ENCODE measurements around the gene GHR. TPM values are rescaled to one million over a fixed set of nuclear protein-coding genes. Genes with fewer than 3 reads are reported as not detected.

The GHR gene
- total and polyA plus RNA-seq, 10 donors: 0.42 to 11.5 (median 5.1) TPM

DNA sequence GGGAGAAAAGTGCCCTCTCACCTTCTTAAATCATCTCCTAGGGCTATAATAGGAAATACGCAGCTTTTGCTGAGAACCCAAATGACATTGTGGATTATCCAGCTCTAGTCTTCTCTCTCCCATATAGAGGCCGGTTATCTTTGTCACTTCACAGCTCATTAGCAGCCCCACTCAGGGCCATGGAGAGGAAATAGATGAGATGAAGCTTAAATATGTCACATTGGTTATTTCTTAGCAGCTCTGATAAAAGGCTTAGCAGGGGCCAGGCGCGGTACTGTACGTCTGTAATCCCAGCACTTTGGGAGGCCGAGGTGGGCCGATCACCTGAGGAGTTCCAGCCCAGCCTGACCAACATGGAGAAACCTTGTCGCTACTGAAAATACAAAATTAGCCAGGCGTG, 90.0 kb downstream of the GHR start:
- Histone ChIP-seq H3K4me1 (no peaks in the 10 kb centered on the region), H3K9me3 (no peaks in the 10 kb centered on the region), H3K36me3 (no peaks in the 10 kb centered on the region), H3K27ac (no peak overlapping the region), H3K4me3 (no peak overlapping the region), H3K27me3 (replicated peaks in 1 of 7) (no peaks in the 10 kb centered on the region)
- intact Hi-C loops (cut with DNase I; ENCODE audit: low total_unique reads): no loop called here
- WGBS, 5 donors: 89 to 97% (median 95%) methylated on average over 9 of the region's 9 CpGs
- no peak for DNase-seq
- TF ChIP-seq POLR2A (IDR thresholded peaks at IDR 0.05) (no peak), CTCF (IDR thresholded peaks at IDR 0.05 in 8 of 11, conservative IDR thresholded peaks at IDR 0.05 in 3 of 11) (no peak), POLR2AphosphoS5 (IDR thresholded peaks at IDR 0.05) (no peak)

DNA sequence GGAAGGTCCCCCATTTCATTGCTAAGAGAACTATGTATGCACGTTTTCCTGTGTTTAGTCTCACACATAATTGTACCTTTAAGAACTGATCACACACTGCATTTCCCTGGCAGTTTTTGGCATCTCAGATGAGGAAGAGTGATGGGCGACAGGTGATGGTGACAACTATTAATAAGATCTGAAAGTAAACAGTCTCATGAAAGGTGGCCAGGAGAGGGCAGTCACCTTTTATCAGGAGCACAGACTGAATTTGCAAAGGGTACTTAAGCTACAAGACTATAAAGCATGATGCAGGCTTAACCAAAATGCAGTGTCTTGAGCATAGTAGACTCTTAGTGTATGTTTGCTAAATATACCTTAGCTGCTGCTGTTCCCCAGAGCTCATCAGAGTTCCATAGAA, 91.5 kb downstream of the GHR start:
- Histone ChIP-seq H3K4me1 (no peaks in the 10 kb centered on the region), H3K27ac (no peak overlapping the region), H3K27me3 (replicated peaks in 1 of 7) (no peaks in the 10 kb centered on the region), H3K36me3 (no peaks in the 10 kb centered on the region), H3K9me3 (no peaks in the 10 kb centered on the region), H3K4me3 (no peak overlapping the region)
- WGBS, 5 donors: 53 to 79% (median 59%) methylated on average over 2 of the region's 2 CpGs
- no peak for TF ChIP-seq CTCF (IDR thresholded peaks at IDR 0.05 in 8 of 11, conservative IDR thresholded peaks at IDR 0.05 in 3 of 11)
- no peak for TF ChIP-seq POLR2A (IDR thresholded peaks at IDR 0.05)
- TF ChIP-seq POLR2AphosphoS5 (IDR thresholded peaks at IDR 0.05): no peak
- intact Hi-C loops (cut with DNase I; ENCODE audit: low total_unique reads): no loop called here
- no peak for DNase-seq

GRCh38 chr5:42515504-42515903, 92.3 kb downstream of the GHR start:
- Histone ChIP-seq H3K27ac (no peak overlapping the region), H3K4me3 (no peak overlapping the region), H3K9me3 (no peaks in the 10 kb centered on the region), H3K27me3 (replicated peaks in 1 of 7) (no peaks in the 10 kb centered on the region), H3K36me3 (no peaks in the 10 kb centered on the region), H3K4me1 (no peaks in the 10 kb centered on the region)
- DNase-seq: no peak
- 83 to 97% (median 90%) methylated on average over 3 of the region's 3 CpGs for WGBS, 5 donors
- TF ChIP-seq POLR2AphosphoS5 (IDR thresholded peaks at IDR 0.05): no peak
- TF ChIP-seq POLR2A (IDR thresholded peaks at IDR 0.05): no peak
- no peak for TF ChIP-seq CTCF (IDR thresholded peaks at IDR 0.05 in 8 of 11, conservative IDR thresholded peaks at IDR 0.05 in 3 of 11)
- intact Hi-C loops (cut with DNase I; ENCODE audit: low total_unique reads): no loop called here

- TF ChIP-seq POLR2A (IDR thresholded peaks at IDR 0.05) (no peak), CTCF (IDR thresholded peaks at IDR 0.05 in 8 of 11, conservative IDR thresholded peaks at IDR 0.05 in 3 of 11) (no peak), POLR2AphosphoS5 (IDR thresholded peaks at IDR 0.05) (no peak)
- H3K4me1 ChIP-seq: no peaks in the 10 kb centered on the region
- H3K4me3 ChIP-seq: no peak overlapping the region
- no peaks in the 10 kb centered on the region for H3K27me3 ChIP-seq (replicated peaks in 1 of 7)
- DNase-seq: no peak
- no peak overlapping the region for H3K27ac ChIP-seq
- H3K9me3 ChIP-seq: no peaks in the 10 kb centered on the region
- intact Hi-C loops (cut with DNase I; ENCODE audit: low total_unique reads): no loop called here
- H3K36me3 ChIP-seq: no peaks in the 10 kb centered on the region
- 77 to 91% (median 89%) methylated on average over 4 of the region's 4 CpGs for WGBS, 5 donors
These were observed 93.2 kb downstream of the GHR start for GRCh38 chr5:42516282-42517042.

Data from spleen (tissue), 11 donors.